GM19351 (cell line): ENCODE measurements around the gene DNTT.
"Not testable (repeated sequence)": the region's sequence is repeated elsewhere in the genome, so short reads cannot be mapped to it uniquely, and the experiment has no call there.

Source experiments
- ATAC-seq: cut with Tn5 transposase; IDR thresholded peaks from one replicate; pipeline ENCODE4 v1.9.1; 2021; ENCODE audit warnings: mild to moderate bottlenecking, moderate library complexity; ENCODE audit not compliant: unreplicated experiment

DNTT gene

DNA sequence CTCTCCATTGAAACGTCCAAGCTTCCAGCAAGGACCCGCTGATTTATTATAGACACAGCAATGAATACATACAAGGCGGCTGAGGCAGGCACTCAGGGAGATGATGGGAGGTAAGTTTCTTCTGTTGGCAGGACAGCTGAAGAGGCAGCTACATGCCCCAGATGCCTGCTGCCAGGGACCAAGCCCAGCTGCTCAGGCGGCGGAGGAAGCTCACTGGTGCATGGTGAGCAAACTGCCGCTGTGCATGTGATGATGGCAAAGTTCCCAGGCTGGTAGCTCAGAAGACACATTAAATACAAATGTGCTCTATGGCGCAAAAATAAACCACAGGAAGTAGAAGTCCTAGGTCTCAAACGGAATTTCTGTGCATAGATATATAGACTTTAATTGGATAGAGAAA lies 2.3 kb downstream of the DNTT start:
- ATAC-seq: no peak

DNA sequence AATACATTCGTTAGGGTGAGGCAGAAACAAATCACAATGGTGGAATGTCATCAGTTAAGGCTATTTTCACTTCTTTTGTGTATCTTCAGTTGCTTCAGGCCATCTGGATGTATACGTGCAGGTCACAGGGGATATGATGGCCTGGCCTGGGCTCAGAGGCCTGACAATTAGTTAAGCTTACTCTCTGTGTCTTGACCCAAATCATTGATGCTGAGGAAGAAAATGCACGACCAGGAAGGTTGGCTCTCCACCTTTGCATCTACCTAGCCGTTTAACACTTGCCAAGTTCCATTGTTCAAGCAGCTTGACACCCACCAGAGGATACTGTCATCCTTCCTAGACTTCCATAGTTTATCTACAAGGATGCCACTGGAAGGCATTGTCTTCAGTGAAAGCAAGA lies 4.6 kb downstream of the DNTT start:
- not testable (repeated sequence) for ATAC-seq

DNA sequence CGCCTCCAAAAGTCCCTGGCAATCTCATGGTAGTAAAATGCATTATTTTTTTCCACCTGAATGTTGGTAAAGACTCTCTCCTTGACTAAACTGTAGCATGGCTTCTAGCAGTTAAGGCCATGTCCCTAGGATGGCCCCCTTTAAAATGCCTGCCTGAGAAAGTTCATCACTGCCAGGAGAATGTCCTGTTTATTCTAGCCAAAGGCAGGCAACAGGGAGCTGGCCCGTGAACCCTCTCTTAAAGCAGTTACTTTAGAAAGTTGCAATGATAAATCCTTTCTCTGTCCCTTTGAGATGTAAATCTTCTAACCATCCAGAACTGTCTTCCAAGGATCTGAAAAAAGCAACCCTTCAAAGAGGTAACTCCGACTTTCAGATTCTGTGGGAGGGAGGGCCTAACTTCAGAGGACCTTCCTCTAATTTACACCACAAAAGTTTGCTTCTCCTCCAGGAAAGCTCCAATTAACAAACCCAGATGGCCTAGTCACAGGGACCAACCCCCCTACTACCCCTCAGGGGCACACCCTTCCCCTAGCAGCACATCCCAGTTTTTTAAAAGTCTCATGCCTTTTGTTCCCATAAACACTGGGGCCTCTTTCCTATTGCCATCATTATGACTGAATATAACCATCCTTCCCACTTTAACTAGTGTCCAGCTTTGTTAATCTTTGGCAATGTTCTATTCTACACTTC lies 5.5 kb downstream of the DNTT start:
- ATAC-seq: no peak

DNA sequence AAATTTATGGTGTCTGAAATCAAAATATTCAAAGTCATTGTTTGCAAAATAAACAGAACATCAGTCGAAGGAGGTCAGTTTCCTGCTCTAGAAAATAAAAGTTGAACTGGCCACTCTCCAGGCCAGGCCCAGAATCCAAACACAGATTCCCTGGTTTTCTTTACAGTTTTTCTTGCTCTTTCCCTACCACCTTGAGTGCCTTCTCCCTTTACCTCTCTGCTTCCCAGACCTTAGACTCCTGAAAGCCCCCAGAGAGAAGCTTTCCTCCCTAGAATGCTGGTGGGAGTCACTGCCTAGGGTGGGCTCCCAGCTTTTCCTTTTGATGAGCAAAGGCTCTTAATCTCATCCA lies 6.1 kb downstream of the DNTT start:
- ATAC-seq: no peak

DNA sequence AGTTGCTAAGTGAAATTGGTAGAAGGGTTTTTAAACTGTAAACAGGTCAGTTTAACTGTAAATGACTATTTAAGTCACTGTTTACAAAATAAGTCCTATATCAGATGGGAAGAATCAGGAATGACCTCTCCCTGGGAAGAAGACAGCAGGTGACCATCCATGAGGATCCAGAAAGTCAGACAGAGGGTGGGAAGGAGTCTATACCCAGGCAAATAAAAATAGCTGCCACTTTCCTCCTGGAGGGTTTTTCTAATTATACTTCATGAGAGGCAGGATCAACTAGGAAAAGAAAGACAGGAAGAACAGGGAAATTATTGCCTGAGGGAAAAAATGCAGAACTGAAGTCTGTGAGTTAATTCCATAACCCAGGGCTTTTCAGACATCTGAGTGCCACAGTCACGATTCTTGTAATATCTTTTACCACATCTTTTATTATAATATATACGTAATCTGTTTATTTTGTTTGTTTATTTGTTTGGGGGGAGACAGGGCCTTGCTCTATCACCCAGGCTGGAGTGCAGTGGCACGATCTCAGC lies 7.0 kb downstream of the DNTT start:
- no peak for ATAC-seq

DNA sequence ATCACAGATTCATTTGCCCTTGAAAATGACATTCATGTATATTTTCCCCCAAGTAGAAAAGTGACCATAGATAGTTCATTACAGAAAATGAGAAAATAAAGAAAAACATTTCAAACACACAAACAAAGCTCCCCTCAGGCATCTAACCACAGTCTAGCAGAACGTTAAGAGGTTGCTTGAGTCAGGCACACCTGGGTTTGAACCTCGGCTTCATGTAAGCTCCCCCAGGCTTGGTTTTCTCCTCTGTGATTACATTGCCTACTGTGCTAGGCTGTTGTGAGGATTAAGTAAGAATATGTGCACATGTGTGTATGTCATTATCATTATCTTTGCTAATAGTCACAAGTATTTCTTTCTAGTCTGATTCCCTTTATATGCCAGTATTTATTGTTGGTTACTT lies 9.1 kb downstream of the DNTT start:
- ATAC-seq: no peak

DNA sequence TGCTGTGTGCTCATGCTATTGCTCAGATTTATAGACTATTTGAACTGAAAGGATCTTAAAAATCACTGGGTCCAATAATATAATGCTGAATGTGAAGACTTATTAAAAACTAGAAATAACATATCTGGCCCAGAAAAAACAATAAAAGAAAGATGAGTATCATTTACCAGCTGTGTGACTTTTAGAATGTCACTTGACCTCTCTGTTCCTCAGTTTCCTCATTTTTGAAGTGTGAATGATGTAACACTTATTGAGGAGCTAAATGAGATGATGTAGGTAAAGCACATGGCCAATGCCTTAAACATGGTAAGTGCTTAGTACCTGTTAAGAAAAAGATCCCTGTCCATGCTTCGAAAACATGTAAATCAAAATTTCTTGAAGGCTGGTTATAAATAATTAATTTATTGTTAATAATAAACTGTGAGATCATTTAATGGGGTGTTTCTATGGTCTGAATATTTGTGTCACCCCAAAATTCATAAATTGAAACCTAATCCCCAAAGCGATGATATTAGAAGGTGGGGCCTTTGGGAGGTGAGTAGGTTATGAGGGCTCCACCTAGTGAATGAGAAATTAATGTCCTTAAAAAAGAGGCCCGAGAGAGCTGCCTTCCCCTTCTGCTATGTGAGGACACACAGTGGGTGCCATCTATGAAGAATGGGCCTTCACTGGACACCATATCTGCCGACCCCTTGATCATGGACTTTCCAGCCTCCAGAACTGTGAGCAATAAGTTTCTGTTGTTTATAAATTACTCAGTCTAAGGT lies 13.0 kb downstream of the DNTT start:
- ATAC-seq: no peak

DNA sequence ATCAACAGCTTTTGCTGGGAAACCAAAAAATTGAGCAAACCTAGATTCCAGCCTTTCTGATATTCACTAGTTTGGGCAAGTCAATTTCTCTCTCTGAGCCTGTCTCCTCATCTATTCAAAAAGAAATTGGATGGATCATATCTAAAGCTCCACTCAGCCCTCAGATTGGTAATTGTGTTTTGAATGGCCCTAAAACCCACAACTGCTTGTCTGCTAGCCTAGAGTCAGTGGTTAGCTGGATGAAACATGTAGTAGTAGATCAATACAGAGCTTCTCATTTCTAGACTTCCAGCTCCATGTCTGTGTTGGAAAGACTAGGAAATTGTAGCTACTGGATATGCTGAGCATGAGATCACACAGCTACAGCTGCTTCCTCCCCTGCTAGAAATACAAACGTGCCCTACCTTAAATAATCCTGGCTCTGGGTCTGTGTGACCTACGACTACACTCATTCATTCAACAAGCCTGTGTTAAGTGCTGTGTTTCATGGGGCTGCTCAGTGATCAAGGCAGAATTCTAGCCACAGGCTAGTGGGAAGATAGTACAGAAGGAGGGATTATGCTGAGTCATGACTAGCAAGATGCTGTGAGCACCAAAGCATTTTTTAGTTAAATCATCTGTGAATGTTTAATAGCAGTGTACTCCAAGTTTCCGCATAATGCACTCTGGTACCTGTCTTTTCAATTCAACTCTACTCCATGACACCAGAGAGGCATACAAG lies 15.7 kb downstream of the DNTT start:
- no peak for ATAC-seq

DNA sequence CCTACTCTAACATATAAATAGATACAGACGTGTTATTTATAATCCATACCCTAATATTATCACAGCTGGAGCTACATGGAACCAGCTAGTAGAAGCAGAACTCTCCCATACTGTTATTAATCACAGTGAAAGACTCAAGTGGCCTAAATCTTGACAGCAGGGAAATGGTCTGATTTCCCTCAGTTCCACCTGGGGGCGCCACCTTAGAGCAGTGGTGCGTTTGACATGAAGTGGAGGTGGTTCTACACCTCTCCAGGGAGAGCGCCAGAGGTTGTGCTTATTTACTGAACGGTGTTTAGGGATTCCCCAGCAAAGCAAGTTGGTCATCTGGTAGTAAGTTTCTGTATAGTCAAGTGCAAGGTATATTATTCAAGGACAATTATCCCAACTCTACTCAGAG lies 17.6 kb downstream of the DNTT start:
- no peak for ATAC-seq

DNA sequence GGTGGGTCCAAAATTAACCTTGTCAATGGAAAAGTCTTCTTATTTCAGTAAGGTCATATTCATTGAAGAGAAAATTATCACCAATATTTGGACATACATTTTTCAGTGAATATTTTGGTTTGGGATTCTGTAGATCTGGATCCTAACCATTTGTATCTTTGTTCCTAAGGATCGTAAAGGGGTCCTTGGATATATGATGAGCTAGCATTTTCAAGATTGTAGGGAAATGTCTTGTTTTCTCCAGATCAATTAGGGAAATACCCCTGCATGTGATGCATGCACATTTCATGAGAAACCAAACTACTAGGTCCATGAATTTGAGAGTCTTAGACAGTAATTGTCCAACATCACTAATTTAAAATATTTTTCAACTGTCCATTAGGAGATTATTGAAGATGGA lies 18.0 kb downstream of the DNTT start:
- ATAC-seq: no peak

DNA sequence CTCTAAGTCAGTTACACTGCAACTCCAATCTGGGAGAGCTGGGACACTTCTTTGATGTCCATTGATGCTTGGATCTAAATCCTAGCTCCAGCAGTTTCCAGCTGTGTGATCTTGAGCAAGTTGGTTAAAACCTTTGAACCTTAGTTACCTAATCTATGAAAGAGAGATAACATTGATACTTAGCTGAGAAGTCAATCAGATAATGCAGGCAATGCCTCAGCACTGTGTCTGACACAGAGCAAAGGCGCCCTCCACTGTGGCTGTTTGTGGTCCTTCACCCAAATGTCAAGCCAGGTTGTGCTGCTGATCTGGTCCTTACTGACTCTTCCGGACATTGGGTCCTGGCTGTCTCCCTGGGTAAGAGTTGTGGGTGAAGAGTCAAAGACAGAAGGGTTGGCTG lies 20.2 kb downstream of the DNTT start:
- ATAC-seq: no peak

DNA sequence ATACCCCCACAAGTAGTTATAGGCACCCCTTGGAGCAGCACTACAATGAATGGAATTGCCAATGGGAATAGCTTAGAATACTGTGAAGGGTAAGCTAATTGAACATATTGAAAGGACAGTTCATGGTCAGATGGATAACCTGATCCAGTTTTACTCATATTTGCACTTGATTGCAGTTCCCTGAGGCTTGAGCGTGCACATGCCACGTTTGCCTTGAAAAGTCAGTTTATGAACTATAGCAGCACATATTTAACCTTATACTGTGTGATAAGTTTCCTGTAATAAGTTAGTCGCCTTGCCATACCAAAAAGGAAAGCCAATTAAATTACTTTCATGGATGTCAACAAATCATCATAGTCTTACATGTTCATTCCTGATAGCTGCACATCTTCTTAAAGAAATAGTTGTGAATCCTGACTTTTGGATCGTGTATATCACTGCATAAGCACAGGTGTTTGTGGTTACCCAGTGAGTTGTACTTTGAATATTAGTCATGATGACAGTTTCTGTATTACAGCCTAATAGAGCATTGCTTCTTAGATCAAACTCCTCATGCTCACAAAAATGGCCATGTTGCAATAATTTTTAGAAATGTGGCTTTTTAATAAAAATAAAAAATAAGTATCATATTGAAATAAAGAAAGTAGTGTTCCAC lies 21.6 kb downstream of the DNTT start:
- ATAC-seq: peak; percentile 98

DNA sequence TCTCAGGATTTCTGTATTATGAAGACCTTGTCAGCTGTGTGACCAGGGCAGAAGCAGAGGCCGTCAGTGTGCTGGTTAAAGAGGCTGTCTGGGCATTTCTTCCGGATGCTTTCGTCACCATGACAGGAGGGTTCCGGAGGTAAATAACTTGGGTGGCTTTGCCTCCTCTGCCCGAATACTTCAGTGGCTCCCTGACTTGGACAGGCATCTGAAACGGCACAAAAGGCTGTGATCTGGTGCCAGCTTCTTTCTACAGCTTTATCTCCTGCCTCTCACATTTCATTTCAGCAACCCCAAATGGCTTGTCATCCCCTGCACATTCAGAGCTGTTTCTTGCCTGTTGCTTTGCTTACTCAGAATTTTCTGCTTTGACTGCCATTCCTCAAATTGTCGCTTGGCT lies 23.2 kb downstream of the DNTT start:
- ATAC-seq: no peak

DNA sequence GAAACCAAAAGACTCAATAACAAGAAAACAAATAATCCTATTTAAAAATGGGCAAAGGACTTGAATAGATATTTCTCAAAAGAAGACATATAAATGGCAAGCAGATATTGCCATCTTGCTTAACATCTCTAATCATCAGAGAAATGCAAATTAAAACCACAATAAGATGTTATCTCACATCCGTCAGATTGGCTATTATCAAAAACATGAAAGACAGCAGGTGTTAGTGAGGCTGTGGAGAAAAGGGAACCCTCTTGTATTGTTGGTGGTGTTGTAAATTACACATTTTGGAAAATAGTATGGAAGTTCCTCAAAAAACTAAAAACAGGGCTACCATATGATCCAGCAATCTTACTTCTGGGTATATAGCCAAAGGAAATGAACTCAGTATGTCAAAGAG lies 28.9 kb downstream of the DNTT start:
- no peak for ATAC-seq

DNA sequence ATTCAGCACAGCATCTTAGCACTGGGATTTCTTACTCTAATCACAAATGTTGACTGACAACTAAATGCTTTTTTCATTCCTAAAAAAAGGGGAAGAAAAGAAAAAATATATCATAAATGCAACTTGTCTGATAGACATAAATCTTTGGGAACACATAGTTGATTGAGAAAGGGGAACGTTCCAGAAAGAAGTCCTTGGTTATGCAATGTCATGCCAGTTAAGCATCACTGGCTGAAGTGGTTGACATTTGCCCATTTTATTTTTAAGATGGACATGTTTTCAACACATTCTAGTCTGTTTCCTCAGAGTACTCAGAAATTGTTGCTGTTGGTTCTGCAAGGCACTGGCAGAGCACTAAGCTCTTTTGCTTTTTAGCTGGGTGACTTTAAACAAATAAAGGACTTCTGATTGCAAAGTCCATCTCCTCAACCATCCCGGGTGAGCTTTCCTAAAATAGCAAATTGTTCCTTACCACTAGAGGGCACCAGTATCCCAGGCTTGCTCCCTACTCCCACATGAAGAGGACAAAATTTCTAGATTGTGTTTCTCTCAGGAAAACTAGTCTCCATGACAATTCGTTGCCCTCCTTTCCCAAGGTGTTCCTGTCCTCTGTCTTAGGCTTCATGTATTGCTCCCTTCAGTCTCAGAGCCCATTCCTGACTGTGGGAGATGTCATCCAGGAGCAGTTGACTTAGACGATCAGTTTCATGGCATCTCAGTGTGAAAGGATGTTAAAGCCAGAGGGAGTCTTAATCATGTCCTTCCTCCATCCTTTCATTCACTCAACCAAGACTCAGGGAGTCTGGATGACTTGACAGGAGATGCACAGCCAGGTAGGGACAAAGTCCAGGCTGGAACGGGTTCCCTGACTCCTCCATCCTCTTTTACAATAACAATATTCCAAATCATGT lies 30.6 kb downstream of the DNTT start:
- ATAC-seq: no peak

DNA sequence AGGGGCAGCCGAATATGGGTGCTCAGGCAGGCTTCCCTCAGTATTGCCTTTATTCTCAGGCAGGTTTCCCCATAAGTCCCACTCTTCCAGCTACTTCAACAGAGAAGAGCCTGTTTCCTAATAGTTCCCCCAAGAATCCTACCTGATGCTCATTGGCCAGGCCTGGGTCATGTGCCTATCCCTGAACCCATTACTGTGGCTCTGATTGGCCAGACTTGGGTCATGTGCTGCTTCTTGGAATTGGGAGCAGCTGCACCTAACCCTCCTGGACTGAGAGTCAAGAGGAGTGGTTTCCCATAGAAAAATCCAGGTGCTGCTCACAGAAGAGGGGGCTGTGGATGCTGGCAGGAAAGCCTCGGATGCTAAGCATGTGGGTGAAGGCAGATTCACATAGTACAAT lies 32.9 kb downstream of the DNTT start:
- no peak for ATAC-seq

DNA sequence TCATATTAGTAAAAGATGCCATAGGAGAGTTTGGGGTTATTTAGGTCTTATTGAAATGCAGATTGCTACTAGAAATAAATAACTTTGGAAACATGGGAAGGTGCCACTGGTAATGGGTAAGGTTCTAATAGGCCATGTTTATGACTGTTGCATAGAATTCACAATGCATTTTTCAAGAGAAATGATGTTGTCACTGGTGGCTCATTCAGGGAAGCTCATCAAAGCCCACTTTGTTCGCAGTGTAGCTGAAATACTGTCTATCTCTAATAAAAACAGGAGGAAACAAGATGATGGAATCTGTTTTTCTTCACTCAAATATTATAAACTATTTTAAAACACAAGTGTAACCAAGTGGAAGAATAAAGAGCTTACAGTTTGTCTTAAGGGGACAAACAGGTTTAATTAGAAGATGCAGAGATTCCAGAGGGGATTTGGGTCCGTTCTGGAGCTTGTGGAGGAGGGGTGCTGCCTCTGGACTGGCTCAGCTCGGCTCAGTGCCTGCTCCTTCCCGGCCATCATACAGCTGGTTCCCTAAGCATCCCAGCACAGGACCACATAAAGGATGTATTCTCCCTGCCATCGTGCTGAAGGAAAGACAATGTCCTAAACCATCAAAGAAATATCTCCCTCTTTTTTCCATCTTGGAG lies 34.2 kb downstream of the DNTT start:
- ATAC-seq: no peak

DNA sequence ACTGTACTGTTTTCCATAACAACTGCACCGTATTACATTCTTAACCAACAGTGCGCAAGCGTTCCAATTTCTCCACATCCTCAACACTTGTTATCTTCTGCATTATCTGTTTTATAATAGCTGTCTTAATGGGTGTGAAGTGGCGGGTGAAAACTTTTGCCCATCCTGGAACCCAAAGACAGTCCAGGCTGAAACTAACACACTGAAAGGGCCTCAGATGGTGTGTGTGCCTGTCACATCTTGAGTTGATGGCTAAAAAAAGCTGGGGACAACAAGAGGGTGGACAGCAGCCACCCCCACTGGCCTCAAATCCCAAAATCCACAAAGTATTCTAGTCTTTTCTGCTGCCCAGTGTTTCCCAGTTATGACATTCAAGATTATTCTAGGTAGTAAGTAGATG lies 35.1 kb downstream of the DNTT start:
- ATAC-seq: no peak

DNA sequence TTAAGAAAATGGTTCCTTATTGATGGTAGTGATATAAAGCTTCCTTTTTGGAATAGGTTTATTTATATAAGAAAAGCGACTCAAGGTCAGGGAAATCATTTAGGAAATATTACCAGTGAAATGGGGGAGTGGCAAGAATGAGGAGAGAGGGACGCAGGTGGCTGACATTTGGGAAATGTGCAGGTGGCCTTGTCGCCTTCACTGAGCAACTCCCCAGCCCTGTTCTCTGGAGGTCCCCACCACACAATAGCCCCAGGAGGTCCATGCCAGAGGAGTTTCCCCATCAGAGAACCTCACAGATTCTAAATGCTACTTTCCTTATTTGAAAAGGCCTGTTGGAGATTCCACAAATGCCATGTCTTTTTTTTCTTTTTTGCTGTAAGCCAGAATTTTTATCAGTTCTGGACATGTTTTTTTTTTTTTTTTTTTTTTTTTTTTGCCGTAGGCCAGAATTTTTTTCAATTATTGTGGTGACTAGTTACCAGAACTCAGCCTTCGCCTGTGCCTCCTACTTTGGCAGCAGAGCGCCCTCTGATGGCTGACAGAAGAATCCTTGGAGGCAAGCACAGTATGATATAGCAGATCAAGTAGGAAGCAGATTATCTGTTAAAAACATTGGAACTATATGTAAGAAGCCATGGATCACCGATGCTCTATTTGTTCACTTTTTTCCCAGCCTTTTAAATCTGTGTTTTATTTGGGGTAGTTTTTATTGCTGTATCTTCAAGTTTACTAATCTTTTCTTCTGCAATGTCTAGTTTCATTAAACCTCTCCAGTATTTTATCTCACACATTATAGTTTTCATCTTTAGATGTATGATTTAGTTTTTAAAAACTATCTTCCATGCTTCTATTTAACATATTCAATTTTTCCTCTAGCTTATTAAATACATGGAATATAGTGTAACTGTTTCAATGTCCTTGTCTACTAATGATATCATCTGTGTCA lies 36.0 kb downstream of the DNTT start:
- peak; percentile 75 for ATAC-seq
